GM21423 (cell line): ENCODE results near the gene IL20RA.

ENCODE experiments used
- ATAC-seq: cut with Tn5 transposase; IDR thresholded peaks from one replicate; pipeline ENCODE4 v1.9.1; 2021; ENCODE audit warnings: mild to moderate bottlenecking, moderate library complexity; ENCODE audit not compliant: unreplicated experiment

The IL20RA gene

GRCh38 chr6:137045222-137045789, 541 bp upstream of the IL20RA start:
- no peak for ATAC-seq

GRCh38 chr6:137043710-137044365, 927 bp downstream of the IL20RA start:
- no peak for ATAC-seq

- no peak for ATAC-seq
Observed at GRCh38 chr6:137040393-137040792, 4.4 kb downstream of the IL20RA start.

- ATAC-seq, result no peak
Observed at GRCh38 chr6:137039010-137039409, 5.8 kb downstream of the IL20RA start.

GRCh38 chr6:137036566-137037300, 8.0 kb downstream of the IL20RA start:
- ATAC-seq, result no peak

GRCh38 chr6:137033828-137034227, 10.9 kb downstream of the IL20RA start:
- ATAC-seq, result peak; percentile 99

GRCh38 chr6:137031122-137031521, 13.6 kb downstream of the IL20RA start:
- no peak for ATAC-seq

- no peak for ATAC-seq
Observed at GRCh38 chr6:137028912-137029311, 15.9 kb downstream of the IL20RA start.

- no peak for ATAC-seq
Observed at GRCh38 chr6:137025786-137026730, 18.7 kb downstream of the IL20RA start.

- no peak for ATAC-seq
Observed at GRCh38 chr6:137024237-137024990, 20.4 kb downstream of the IL20RA start.

GRCh38 chr6:137020776-137021175, 24.0 kb downstream of the IL20RA start:
- ATAC-seq, result no peak

GRCh38 chr6:137019476-137020272, 25.1 kb downstream of the IL20RA start:
- no peak for ATAC-seq

GRCh38 chr6:137017081-137017480, 27.7 kb downstream of the IL20RA start:
- ATAC-seq, result no peak

- ATAC-seq, result no peak
Observed at GRCh38 chr6:137016356-137016755, 28.4 kb downstream of the IL20RA start.

- no peak for ATAC-seq
Observed at GRCh38 chr6:137015943-137016342, 28.8 kb downstream of the IL20RA start.

- ATAC-seq, result no peak
Observed at GRCh38 chr6:137013738-137014602, 30.8 kb downstream of the IL20RA start.

GRCh38 chr6:137013031-137013430, 31.7 kb downstream of the IL20RA start:
- no peak for ATAC-seq

- ATAC-seq, result no peak
Observed at GRCh38 chr6:137011406-137011805, 33.4 kb downstream of the IL20RA start.
